GM12801 (cell line): Measurements from ENCODE around the gene ZSWIM6.

Experiments used
- CTCF ChIP-seq: IDR thresholded peaks from one replicate; pipeline ENCODE4 v1.5.1; 2011; ENCODE audit warnings: control low read depth; ENCODE audit not compliant: insufficient read length; ENCODE audit errors: extremely low read depth

Gene ZSWIM6

GRCh38 chr5:61329550-61330128 lies 2.4 kb upstream of the ZSWIM6 start:
- no peak for TF ChIP-seq CTCF

GRCh38 chr5:61330341-61330844 lies 1.7 kb upstream of the ZSWIM6 start:
- TF ChIP-seq CTCF = no peak

- no peak for TF ChIP-seq CTCF
Observed at GRCh38 chr5:61330845-61331406, 1.1 kb upstream of the ZSWIM6 start.

- TF ChIP-seq CTCF = no peak
Observed at GRCh38 chr5:61332358-61332749, 296 bp downstream of the ZSWIM6 start.

GRCh38 chr5:61332851-61333320 lies 828 bp downstream of the ZSWIM6 start:
- TF ChIP-seq CTCF = no peak

GRCh38 chr5:61333321-61333953 lies 1.4 kb downstream of the ZSWIM6 start:
- no peak for TF ChIP-seq CTCF

- no peak for TF ChIP-seq CTCF
Observed at GRCh38 chr5:61333954-61334867, 2.2 kb downstream of the ZSWIM6 start.
